ENCODE measurements around the gene ZDHHC22. TPM values are rescaled to one million over a fixed set of nuclear protein-coding genes. Genes with fewer than 3 reads are reported as not detected.

Gene ZDHHC22
- total RNA-seq, 1 donor from 2014 or later = 0.09 TPM

- no peak for DNase-seq (ENCODE audit: low spot score)
These were observed 59.2 kb downstream of the ZDHHC22 start for GRCh38 chr14:77082356-77082755.

Other genes with a start within 250 kb of the ZDHHC22 start
- 70.9 TPM for gene IRF2BPL, start 113.1 kb downstream of the ZDHHC22 start, total RNA-seq
- gene CIPC, start 43.5 kb downstream of the ZDHHC22 start, total RNA-seq = 31.2 TPM
- 1.4 TPM for gene TMEM63C, start 40.0 kb upstream of the ZDHHC22 start, total RNA-seq
- gene NGB, start 129.4 kb upstream of the ZDHHC22 start, total RNA-seq = not detected
- gene POMT2, start 179.1 kb upstream of the ZDHHC22 start, total RNA-seq = 36.5 TPM
- gene GSTZ1, start 179.2 kb upstream of the ZDHHC22 start, total RNA-seq = 13.8 TPM
- gene TMED8, start 235.3 kb upstream of the ZDHHC22 start, total RNA-seq = 13.0 TPM
- gene SAMD15, start 235.6 kb upstream of the ZDHHC22 start, total RNA-seq = 3.5 TPM